ENCODE measurements around the gene ACBD3. TPM values are rescaled to one million over a fixed set of nuclear protein-coding genes. Genes with fewer than 3 reads are reported as not detected.

The ACBD3 gene
- polyA plus RNA-seq, 1 of the 3 experiments (the other 2 are of a cell fraction): 17.8 TPM

GRCh38 chr1:226100436-226101391 lies 85.8 kb downstream of the ACBD3 start:
- Histone ChIP-seq H3K27ac (ENCODE audit: low read depth in 2 of 2, low read length in 1 of 2) (no peak overlapping the region), H3K9me2 (no peaks in the 10 kb centered on the region), H3K9me3 (no peaks in the 10 kb centered on the region), H3K27me3 (ENCODE audit: insufficient read depth) (no peaks in the 10 kb centered on the region), H3K4me2 (peak overlapping the region; percentile 74), H4K20me1 (ENCODE audit: insufficient read depth) (no peaks in the 10 kb centered on the region), H3K36me3 (replicated peaks in 1 of 2; ENCODE audit: control insufficient read depth in 1 of 2, insufficient read depth in 2 of 2, low read length in 1 of 2) (no peaks in the 10 kb centered on the region), H3K4me3 (ENCODE audit: low read depth in 2 of 2, low read length in 1 of 2) (peak overlapping the region; percentile 45 to 53), H3F3A (replicated peaks; ENCODE audit: insufficient read depth) (no peaks in the 10 kb centered on the region), H2AFZ (ENCODE audit: low read depth) (peak overlapping the region; percentile 74; the same call in 1 of the 2 replicates), H3K9ac (no peak overlapping the region), H3K79me2 (ENCODE audit: insufficient read depth) (no peaks in the 10 kb centered on the region), H3K4me1 (ENCODE audit: control insufficient read depth in 1 of 2, insufficient read depth in 2 of 2, low read depth in 1 of 2, low read length in 1 of 2) (peaks cover 0 to 5% of the 10 kb centered on the region in 2 experiments; a peak in 2 of 4 replicates)
- ChIA-PET POLR2A (no interaction called here), CTCF (interaction anchor here (1.0 to 3.0 kb wide), 3 partner anchors 25 to 38 kb away, joined by 3 to 14 read pairs (median 8); no protein-coding TSS in a partner anchor)
- 17% methylated on average over 30 of the region's 32 CpGs for WGBS (ENCODE audit: low lambda C conversion rate)
- no peak for TF ChIP-seq EZH2phosphoT487 (IDR thresholded peaks at IDR 0.05; ENCODE audit: borderline replicate concordance, low read depth)
- TF ChIP-seq JUND (IDR thresholded peaks at IDR 0.05): no peak
- TF ChIP-seq ZBTB33 (IDR thresholded peaks at IDR 0.05; ENCODE audit: borderline replicate concordance, low read depth): no peak
- TF ChIP-seq USF1 (IDR thresholded peaks at IDR 0.05; ENCODE audit: borderline replicate concordance, low read depth): no peak
- TF ChIP-seq POLR2AphosphoS5 (IDR thresholded peaks at IDR 0.05; ENCODE audit: low read depth, low read length): no peak
- TF ChIP-seq USF2 (IDR thresholded peaks at IDR 0.05; ENCODE audit: borderline replicate concordance, low read depth, low read length): no peak
- TF ChIP-seq TCF12 (IDR thresholded peaks at IDR 0.05): no peak
- no peak for TF ChIP-seq SMC3 (IDR thresholded peaks at IDR 0.05; ENCODE audit: low read depth, low read length)
- TF ChIP-seq MXI1 (IDR thresholded peaks at IDR 0.05; ENCODE audit: low read depth, low read length): 0 out of 2 replicates have a peak, but pooled peaks have one; percentile 13
- no peak for TF ChIP-seq GATA2 (CRISPR knock-in tag; IDR thresholded peaks at IDR 0.05)
- TF ChIP-seq SIN3A (IDR thresholded peaks at IDR 0.05; ENCODE audit: borderline replicate concordance, low read depth, low read length): no peak
- peak; percentile 74 for TF ChIP-seq NRF1 (IDR thresholded peaks at IDR 0.05; ENCODE audit: low read depth, low read length)
- peak; percentile 78 for DNase-seq
